GM19035 (cell line): ENCODE results near the gene TMEM240.
"Not testable (repeated sequence)": the region's sequence is repeated elsewhere in the genome, so short reads cannot be mapped to it uniquely, and the experiment has no call there.

Experiments
- ATAC-seq: cut with Tn5 transposase; IDR thresholded peaks from one replicate; pipeline ENCODE4 v1.9.1; 2021; ENCODE audit not compliant: unreplicated experiment

The TMEM240 gene

DNA sequence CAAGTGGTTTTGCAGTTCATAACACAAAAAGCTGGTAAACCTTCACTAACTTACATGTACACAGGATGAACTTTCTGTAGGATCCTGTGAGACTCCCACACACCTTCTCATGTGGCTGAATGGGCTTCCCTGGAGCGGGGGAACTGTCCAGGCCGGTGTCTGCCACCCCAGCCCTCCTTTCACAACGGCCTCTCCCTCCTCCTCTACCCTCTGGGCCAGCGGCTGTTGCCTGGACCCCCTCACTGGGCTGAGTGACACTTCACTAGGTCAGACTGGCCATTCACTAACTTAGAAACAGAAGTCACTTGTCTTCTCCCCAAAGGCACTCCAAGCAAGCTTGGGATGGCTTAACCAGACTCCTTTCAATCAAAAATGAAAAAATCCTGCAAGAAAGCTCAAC lies 18.2 kb upstream of the TMEM240 start:
- ATAC-seq = no peak

- not testable (repeated sequence) for ATAC-seq
Measured at GRCh38 chr1:1557688-1558087, 17.3 kb upstream of the TMEM240 start.

DNA sequence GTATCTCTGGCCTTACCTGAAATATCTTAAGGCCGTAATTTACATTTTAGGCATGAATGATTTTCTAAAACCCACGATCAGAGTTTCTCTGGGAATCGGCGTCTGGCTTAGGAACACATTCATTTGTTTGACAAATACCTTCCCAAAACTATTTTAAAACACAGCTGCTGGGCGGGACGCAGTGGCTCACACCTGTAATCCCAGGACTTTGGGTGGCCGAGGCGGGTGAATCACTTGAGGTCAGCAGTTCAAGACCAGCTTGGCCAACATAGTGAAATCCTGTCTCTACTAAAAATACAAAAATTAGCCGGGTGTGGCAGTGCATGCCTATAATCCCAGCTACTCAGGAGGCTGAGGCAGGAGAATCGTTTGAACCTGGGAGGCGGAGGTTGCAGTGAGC lies 16.5 kb upstream of the TMEM240 start:
- not testable (repeated sequence) for ATAC-seq

DNA sequence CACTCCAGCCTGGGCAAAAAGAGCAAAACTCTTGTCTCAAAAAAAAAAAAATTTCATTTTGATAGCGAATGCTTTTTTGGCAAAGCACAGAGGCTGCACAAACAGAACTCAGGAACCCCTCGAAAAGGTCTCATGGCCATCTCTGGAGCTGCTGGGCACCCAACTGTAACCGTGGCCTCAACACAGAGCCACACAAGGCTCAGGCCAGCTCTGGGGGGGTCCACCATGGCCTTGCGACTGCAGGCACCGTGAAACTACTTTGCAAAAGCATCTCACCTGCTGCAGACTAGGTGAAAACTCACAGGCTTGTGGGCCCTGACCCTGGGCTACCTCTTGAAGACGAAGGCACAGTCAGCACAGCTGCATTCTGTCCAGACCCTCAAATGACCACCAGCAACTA lies 16.1 kb upstream of the TMEM240 start:
- ATAC-seq = no peak

DNA sequence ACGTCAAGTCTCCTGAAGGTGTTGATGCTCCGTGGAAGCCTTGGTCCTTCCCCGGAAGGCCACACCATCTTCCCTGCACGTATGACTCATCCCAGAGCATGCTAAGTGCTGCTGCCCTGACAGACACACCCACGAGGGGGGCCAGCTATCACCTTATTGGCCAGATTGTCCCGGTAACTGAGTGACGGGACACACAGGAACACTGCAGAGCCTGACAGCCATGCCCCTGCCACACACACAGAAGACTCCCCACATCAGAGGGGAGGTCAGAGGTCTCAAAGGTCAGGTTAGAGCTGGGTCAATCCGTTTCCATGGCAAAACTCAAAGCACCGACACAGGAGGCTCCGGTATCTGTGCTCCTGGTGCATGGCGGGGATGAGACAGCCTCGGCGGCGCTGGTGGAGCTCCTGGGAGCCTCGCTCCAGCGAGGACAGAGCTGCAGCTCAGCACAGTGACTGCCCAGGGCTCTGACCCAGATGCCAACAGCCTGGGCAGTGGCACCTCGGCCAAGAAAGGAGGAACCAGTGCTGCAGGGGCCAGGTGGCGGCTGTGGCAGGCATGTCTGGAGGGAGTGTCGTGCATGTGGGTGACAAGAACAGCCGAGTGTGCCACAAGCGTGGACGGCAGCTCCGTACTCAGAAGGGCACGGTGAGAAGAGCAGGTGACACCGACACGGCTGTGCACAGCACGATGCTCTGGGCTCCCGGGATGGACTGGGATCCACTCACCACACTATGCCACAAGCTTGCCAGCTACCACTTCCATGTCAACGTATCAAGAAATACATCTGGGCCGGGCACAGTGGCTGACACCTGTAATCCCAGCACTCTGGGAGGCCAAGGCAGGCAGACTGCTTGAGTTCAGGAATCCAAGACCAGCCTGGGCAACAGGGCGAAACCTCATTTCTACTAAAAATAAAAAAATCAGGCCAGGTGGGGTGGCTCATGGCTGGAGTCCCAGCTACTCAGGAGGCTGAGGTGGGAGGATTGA lies 14.8 kb upstream of the TMEM240 start:
- ATAC-seq = no peak

DNA sequence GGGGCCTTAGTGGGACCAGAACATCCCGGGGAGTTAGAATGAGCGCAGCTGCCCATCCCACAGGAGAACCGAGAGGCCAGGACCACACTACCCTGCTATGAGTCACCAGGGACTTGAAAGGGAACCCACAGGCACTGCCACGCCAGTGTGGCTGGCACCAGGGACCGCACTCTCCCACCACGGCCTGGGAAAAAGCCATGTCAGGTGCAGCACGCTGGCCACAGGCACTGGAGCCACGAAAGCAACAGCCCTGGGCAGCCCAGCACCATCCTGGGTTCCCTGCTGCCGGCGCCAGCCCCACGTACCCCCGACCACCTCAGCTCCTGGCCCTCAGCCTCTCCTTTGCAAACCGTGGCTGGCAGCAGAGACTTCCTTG lies 14.1 kb upstream of the TMEM240 start:
- ATAC-seq = no peak

DNA sequence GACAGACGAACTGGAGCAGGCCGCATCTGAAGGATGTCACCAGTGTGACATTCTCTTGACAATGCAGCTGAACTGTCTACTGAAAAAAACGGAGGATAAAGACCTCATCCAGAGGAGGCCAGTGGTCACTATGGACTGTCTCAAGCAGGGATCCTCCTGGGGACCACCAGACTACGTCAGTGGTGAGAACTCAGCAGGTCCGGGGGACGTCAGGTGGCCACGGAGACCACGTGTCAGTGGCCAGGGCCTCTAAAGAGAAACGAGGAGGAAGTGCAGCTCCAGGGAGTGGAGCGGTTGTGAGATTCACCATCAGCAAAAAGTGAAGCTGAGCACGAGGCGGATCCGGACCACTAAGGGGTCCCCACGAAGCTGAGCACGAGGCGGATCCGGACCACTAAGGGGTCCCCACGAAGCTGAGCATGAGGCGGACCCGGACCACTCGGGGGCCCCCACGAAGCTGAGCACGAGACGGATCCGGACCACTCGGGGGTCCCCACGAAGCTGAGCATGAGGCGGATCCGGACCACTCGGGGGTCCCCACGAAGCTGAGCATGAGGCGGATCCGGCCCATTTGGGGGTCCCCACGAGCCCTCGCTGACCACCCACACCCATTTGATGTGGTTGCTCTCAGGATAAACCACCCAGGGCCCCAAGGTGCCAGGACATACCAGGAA lies 13.5 kb upstream of the TMEM240 start:
- no peak for ATAC-seq

- ATAC-seq = no peak
Measured at GRCh38 chr1:1552263-1552639, 11.8 kb upstream of the TMEM240 start.

- ATAC-seq = no peak
Measured at GRCh38 chr1:1551524-1552262, 11.3 kb upstream of the TMEM240 start.

GRCh38 chr1:1550591-1551432 lies 10.4 kb upstream of the TMEM240 start:
- no peak for ATAC-seq

GRCh38 chr1:1550087-1550486 lies 9.7 kb upstream of the TMEM240 start:
- ATAC-seq = no peak

GRCh38 chr1:1548591-1548990 lies 8.2 kb upstream of the TMEM240 start:
- ATAC-seq = no peak

- no peak for ATAC-seq
Measured at GRCh38 chr1:1547476-1547875, 7.1 kb upstream of the TMEM240 start.

DNA sequence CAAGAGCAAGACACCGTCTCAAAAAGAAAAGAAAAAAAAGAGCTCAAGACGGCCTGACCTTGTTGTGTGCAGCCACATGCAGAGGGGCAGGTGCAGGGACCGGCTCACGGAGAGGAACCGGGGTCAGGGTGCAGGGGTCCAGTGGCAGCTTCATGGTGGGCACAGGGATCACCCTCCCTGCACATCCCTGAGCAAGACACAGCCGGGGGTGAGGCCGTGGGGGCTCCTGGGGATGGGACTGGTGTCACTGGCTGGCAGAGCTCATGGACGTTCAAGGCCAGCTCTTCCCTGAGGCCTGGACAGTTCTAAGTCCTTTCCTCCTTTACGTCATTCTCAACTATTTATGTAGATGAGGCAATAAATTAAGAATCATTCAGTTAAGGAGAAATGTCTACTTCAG lies 6.6 kb upstream of the TMEM240 start:
- no peak for ATAC-seq

- no peak for ATAC-seq
Measured at GRCh38 chr1:1545946-1546737, 5.7 kb upstream of the TMEM240 start.

DNA sequence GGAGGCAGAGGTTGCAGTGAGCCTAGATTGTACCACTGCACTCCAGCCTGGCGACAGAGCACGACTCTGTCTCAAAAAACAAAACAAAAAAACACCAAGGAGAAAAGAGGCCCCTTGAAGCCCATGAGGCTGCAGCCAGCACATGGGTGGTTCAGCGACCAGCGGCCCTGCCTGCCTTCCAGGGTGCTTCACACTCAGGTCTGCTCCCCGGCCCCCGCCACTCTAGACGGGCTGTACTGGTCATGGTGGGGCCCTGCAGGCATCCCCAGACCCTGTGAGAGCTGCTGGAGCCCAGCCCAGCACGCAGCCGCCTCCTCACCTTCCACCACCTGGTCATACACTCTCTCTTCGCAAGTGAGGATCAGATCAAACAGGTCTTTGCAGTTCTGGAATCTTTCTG lies 4.1 kb upstream of the TMEM240 start:
- no peak for ATAC-seq

- no peak for ATAC-seq
Measured at GRCh38 chr1:1543706-1544099, 3.3 kb upstream of the TMEM240 start.

DNA sequence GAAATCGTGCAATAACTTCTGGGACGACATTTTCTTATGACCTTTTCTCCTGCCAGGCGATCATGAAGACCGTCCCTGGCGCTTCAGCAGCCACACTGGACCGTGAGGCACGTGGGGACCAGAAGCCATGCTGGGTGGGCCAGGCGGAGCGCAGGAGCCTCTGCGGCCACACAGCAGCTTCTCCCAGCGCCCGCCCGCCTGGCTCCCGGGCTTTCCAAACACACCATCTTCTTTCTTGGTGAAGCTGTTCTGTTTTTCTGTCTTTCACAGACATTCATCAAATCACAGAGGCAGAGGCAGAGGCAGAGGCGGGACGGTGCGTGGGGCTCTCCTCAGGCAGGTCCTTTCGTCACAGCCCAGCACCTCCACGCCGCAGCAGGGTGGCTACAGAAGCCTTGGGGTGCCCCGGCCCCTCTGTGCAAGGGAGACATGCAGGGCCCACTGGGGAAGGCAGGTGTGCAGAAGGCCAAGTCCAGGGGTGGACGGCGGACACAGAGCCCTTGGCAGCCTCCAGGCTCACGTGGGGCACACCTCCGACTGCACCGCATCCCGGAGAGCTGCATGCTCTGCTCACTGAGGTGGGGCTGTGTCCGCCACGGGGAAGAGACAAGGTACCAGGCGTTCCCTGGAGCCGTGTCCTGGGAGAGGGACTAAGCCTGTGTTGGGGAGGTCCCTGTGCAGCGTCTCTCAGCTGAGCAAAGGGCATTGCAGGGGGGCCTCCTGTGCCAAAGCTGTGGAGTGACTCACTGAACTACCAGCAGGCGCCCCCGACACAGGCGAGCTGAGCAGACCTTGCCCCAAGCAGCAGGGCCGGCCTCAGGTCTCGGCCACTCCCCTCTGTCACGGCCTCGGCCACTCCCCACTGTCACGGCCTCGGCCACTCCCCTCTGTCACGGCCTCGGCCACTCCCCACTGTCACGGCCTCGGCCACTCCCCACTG lies 2.6 kb upstream of the TMEM240 start:
- ATAC-seq = no peak
